Measurements from ENCODE around the gene CCDC71. TPM values are rescaled to one million over a fixed set of nuclear protein-coding genes. Genes with fewer than 3 reads are reported as not detected.

CCDC71 gene
- 36.8 and 37.6 TPM in 2 replicates for total RNA-seq

DNA sequence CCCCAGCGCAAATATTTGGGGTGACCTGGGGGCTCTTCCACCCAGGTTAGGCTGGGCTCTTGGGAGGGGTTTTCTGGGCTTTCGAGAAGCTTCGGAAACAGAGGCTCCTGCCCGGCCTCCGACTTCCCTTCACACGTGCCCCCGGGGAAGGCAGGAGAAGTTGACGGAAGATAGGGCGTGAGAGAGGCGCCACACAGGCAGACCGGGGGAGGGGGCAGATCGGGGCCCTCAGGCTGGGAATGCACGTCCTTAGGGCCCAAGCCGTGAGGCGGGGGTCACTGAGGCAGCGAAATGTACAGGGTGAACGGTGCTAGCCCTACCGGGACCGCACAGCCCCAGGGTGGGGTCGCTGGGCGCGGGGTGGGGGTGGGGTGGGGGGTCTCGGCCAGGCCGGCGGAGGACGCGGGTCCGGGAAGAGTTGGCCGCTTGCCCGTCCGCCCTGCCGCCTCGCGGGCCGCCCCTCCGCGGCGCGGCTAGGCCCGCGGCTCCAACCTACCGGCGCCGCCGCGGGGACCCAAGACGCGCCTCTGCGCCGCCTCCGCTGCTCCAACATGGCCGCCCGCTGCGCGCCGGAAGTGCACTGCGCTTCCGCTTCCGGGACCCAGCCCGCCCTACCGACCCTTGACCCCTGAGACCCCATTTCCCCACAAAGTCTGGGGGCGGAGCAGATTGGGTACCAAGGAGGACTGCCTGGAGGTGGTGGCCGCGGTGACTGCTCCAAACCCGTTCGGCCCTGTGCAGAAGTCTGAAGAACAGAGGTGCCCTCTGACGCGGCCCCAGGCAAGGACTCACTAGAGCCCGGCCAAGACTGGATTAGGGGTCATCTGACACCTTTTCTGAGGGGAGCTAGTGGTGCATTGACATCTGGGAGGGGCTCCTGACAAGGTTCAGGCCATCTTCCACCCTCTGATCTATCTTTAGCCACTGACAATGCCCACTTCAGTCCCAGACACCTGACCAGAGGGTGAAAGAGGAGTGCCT lies at the start of gene CCDC71:
Gene CCDC71, minus strand, starts transcription at position 561 of the 981 bp plus-strand sequence. CDS start 2,123 bp downstream, outside the sequence.

DNA sequence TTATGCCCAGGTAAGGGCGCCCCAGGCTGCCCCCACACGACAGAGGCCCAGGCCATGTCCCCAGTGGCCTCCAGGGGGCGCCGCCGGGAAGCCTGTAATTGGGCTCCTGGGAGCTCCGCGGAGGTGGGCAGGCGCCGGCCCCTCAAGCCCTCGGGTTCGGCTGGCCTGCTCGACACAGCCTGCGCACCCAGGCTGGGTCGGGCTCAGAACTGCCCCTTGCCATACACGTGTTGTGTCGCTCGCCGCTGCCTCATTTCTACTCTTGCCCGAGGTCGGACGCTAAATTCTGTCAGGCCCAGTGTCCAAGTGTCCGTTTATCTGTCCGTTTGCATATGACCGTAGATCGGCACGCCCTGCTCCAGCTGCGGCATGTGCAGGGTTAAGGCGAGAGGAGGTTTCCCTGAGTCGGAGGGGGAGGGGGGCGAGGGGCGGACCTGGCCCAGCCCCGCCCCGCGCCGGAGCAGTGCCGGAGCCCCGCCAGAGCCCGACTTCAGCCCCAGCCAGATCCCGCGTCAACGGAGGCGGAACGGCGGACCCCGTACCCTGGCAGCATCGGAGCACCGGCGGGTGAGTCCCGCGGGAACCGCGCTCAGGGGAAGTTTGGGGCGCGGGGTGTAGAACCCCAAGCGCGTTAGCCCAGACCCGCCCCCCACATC lies 5.1 kb upstream of the CCDC71 start, which contains the start of gene KLHDC8B:
Gene KLHDC8B, plus strand, starts transcription at position 480 of the 656 bp plus-strand sequence. CDS start 1,172 bp downstream, outside the sequence.

DNA sequence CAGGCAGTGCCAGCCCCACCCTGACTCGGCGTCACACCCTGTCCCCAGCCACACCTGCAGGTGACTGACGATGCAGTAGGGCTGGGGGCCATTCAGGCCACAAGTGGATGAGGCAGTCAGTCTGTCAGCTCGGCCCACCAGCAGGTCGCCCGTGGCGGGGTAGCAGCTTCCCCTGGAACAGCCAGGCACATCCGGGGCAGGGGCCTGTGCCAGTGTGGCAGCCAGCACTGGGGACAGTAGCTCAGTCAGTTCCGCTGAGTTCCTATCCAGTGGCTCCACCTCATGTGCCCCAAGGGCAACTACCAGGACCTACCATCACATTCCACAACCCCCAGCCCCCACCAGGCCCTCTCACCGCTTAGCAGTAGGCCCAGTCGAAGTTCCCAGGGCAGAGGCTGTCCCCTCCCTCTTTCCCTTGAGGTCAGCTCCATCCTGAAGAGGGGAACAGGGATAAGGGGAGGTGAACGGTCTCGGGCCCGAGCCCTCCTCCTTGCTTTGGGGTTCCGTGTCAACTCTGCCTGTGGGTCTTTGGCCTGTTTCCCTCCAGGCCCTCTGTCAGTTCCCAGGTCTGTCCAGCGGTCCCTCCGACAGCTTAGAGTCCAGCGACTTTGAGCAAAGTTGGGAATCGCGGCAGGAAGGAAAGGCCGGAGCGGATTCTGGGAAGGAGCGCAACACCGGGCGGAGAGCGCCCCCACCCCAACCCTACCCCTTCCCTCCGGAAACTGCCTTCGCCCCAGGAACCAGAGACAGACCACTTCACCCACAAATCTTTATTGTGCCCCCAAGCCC lies 33.5 kb downstream of the CCDC71 start, which contains the start of gene LAMB2:
Gene LAMB2, minus strand, starts transcription at position 614 of the 789 bp plus-strand sequence. Its CDS starts 183 bp downstream, at position 431.

DNA sequence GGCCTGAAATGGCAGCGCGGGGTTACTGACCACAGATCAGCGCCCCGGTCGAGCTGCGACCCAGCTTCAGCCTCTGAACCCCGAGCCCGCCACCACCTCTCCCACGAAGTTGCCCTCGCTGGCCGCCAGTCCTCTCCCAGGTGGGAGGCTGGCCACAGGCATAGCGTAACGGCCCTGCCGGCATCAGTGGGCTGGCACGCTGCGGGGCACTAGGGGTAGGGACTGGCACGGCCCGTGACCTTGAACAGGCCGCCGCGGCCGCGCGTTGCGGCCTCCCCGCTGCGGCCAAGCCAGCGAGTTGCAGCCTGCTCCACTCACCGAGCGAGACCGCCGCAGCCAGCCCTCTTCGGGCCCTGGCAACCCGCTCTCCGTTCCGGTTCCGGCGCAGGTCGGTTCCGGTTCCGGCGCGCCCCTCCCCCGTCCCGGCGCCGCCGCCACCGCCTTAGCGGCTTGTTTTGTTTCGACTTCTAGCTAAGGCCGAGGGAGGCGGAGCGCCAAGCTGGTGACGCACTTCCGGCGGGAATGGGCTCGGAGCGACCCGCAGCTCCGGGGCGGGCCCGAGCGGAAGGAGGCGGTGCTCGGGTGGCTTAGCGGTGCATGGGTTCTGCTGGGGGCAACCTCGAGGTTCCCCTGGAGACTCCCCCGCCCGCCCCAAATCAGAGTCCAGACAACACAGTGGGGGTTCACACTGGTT lies 45.5 kb downstream of the CCDC71 start, which contains the start of gene USP19:
Gene USP19, minus strand, starts transcription at position 386 of the 694 bp plus-strand sequence. CDS start 1,678 bp downstream, outside the sequence.

Other genes with a start within 250 kb of the CCDC71 start
- gene ARIH2, start 247.5 kb downstream of the CCDC71 start, total RNA-seq, result 66.3 and 78.5 TPM in 2 replicates
- 23.4 and 31.8 TPM in 2 replicates for gene P4HTM, start 176.1 kb downstream of the CCDC71 start, total RNA-seq
- gene WDR6, start 158.9 kb downstream of the CCDC71 start, total RNA-seq, result 74.2 and 89.4 TPM in 2 replicates
- gene DALRD3, start 147.8 kb downstream of the CCDC71 start, total RNA-seq, result 52.3 and 52.6 TPM in 2 replicates
- gene NDUFAF3, start 144.2 kb downstream of the CCDC71 start, total RNA-seq, result 37.2 and 47.7 TPM in 2 replicates
- 247 and 273 TPM in 2 replicates for gene IMPDH2, start 136.9 kb downstream of the CCDC71 start, total RNA-seq
- 96.7 and 144 TPM in 2 replicates for gene QRICH1, start 72.3 kb downstream of the CCDC71 start, total RNA-seq
- gene QARS1, start 61.6 kb downstream of the CCDC71 start, total RNA-seq, result 476 and 496 TPM in 2 replicates
- 39.1 and 51.3 TPM in 2 replicates for gene USP19, start 45.5 kb downstream of the CCDC71 start, total RNA-seq
- gene LAMB2, start 33.3 kb downstream of the CCDC71 start, total RNA-seq, result 373 and 453 TPM in 2 replicates
- gene KLHDC8B, start 5.3 kb upstream of the CCDC71 start, total RNA-seq, result 18.8 and 24.0 TPM in 2 replicates
- 1.6 and 3.2 TPM in 2 replicates for gene C3orf62, start 110.9 kb upstream of the CCDC71 start, total RNA-seq
- 14.9 and 21.3 TPM in 2 replicates for gene USP4, start 173.7 kb upstream of the CCDC71 start, total RNA-seq
- 140 and 159 TPM in 2 replicates for gene GPX1, start 192.0 kb upstream of the CCDC71 start, total RNA-seq
- 614 and 788 TPM in 2 replicates for gene RHOA, start 245.6 kb upstream of the CCDC71 start, total RNA-seq
- 35.9 and 40.9 TPM in 2 replicates for gene TCTA, start 246.1 kb upstream of the CCDC71 start, total RNA-seq

All from hair follicle dermal papilla cell (primary cell).